Esophagus muscularis mucosa (tissue), 4 donors: ENCODE measurements around the gene HDAC4. TPM values are rescaled to one million over a fixed set of nuclear protein-coding genes. Genes with fewer than 3 reads are reported as not detected.
A peak's percentile ranks its signal among the peaks of the same experiment; 100 is the strongest.

Source experiments
- DNase-seq: peaks from one replicate; pipeline ENCODE4 v3.0.0-alpha.2; 2017; ENCODE audit errors: extremely low spot score
- H3K27ac ChIP-seq, 4 donors: fragments of 200-600 bp; sonication (generic); replicated peaks in 1 of 4; 1 replicate in 3 of 4; 2 replicates in 1 of 4; pipeline ENCODE4 v1.5.1; 2016 to 2019; ENCODE audit warnings: mild to moderate bottlenecking in 1 of 4
- H3K27me3 ChIP-seq, 4 donors: fragments of 200-600 bp; sonication (generic); one replicate each; pipeline versions ENCODE4 v1.5.1 to v1.6.0; 2016 to 2019
- H3K36me3 ChIP-seq, 4 donors: fragments of 200-600 bp; sonication (generic); one replicate each; pipeline ENCODE4 v1.5.1; 2016 to 2019
- H3K4me1 ChIP-seq, 4 donors: fragments of 200-600 bp; sonication (generic); one replicate each; pipeline ENCODE4 v1.5.1; 2016 to 2019
- H3K4me3 ChIP-seq, 4 donors: fragments of 200-600 bp; sonication (generic); 1 replicate in 2 of 4; 2 replicates in 2 of 4; pipeline ENCODE4 v1.5.1; 2016 to 2019; ENCODE audit warnings: mild to moderate bottlenecking in 4 of 4, moderate library complexity in 1 of 4
- H3K9me3 ChIP-seq, 4 donors: fragments of 200-600 bp; sonication (generic); 1 replicate in 3 of 4; 2 replicates in 1 of 4; pipeline ENCODE4 v1.5.1; 2016 to 2019
- EP300 ChIP-seq: sonication (generic); formaldehyde crosslinking; IDR thresholded peaks from one replicate; pipeline ENCODE4 v1.6.1; 2017; ENCODE audit warnings: antibody characterized with exemption
- POLR2A ChIP-seq: fragments of 450-650 bp; IDR thresholded peaks from one replicate; pipeline ENCODE4 v1.6.1; 2017; ENCODE audit warnings: antibody characterized with exemption, moderate library complexity, mild to moderate bottlenecking, low read depth
- POLR2AphosphoS5 ChIP-seq, 2 donors: sonication (generic); formaldehyde crosslinking; IDR thresholded peaks; one replicate each; pipeline ENCODE4 v1.6.1; 2017; ENCODE audit warnings: antibody characterized with exemption in 2 of 2
- WGBS: methylation state at CpG from one replicate; pipeline ENCODE4 v1.1.5; 2018; 5-methylcytosine and 5-hydroxymethylcytosine counted together
- intact Hi-C: fragments of 100-400 bp; cut with DNase I; formaldehyde crosslinking; loops from one replicate; pipeline ENCODE4 v1.15.1; 2023
- total RNA-seq, 4 donors: library from RNA; depleted of rRNA; stranded (reverse); fragments of >200 nt; gene quantifications; one replicate each; pipeline versions ENCODE4 v1.1.0 to v1.2.1, GENCODE V29; 2016
- TF ChIP-seq, protein P1 (sequence below), 3 experiments: fragments of 200-600 bp in 2 of 3; fragments of 450-650 bp in 1 of 3; sonication (generic) in 2 of 3; IDR thresholded peaks; one replicate each; pipeline ENCODE4 v1.5.1; 2017 to 2019; ENCODE audit warnings: antibody characterized with exemption in 3 of 3, mild to moderate bottlenecking in 2 of 3, moderate library complexity in 1 of 3

Gene HDAC4
- total RNA-seq, 4 donors from 2014 or later: 59.4 to 119 (median 76.1) TPM

DNA sequence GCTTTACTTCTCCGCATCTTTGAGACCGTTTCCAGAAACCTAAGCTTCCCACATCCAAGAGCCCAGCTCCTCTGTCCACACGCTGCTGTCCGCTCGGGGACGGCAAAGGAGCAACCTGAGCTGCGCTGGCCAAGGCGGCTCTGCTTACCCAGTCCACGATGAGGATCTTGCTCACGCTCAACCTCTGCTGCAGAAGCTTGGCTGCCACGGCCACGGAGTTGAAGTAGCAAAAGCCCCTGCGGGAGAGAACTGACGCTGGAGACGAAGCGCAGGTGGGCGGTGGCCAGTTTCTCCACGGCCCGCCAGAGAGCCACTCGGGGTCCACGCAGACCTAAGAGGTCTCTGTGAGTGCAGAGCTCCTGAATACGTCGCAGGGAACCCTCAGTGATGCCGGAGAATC, 316.8 kb downstream of the HDAC4 start:
- no peaks in the 10 kb centered on the region for H3K9me3 ChIP-seq
- H3K27ac ChIP-seq: no peak overlapping the region
- peaks cover 54 to 84% (median 76%) of the 10 kb centered on the region in 4 donors for H3K36me3 ChIP-seq
- no peak overlapping the region for H3K4me3 ChIP-seq
- peaks cover 0 to 12% (median 8%) of the 10 kb centered on the region in 4 donors for H3K4me1 ChIP-seq
- 96% methylated on average over 21 of the region's 24 CpGs for WGBS
- TF ChIP-seq POLR2AphosphoS5 (IDR thresholded peaks at IDR 0.05) (no peak), POLR2A (no peak), EP300 (no peak)
- TF ChIP-seq, protein P1, sequence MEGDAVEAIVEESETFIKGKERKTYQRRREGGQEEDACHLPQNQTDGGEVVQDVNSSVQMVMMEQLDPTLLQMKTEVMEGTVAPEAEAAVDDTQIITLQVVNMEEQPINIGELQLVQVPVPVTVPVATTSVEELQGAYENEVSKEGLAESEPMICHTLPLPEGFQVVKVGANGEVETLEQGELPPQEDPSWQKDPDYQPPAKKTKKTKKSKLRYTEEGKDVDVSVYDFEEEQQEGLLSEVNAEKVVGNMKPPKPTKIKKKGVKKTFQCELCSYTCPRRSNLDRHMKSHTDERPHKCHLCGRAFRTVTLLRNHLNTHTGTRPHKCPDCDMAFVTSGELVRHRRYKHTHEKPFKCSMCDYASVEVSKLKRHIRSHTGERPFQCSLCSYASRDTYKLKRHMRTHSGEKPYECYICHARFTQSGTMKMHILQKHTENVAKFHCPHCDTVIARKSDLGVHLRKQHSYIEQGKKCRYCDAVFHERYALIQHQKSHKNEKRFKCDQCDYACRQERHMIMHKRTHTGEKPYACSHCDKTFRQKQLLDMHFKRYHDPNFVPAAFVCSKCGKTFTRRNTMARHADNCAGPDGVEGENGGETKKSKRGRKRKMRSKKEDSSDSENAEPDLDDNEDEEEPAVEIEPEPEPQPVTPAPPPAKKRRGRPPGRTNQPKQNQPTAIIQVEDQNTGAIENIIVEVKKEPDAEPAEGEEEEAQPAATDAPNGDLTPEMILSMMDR (IDR thresholded peaks at IDR 0.05): no peak
- no peaks in the 10 kb centered on the region for H3K27me3 ChIP-seq
- no peak for DNase-seq
- intact Hi-C loops: no loop called here

DNA sequence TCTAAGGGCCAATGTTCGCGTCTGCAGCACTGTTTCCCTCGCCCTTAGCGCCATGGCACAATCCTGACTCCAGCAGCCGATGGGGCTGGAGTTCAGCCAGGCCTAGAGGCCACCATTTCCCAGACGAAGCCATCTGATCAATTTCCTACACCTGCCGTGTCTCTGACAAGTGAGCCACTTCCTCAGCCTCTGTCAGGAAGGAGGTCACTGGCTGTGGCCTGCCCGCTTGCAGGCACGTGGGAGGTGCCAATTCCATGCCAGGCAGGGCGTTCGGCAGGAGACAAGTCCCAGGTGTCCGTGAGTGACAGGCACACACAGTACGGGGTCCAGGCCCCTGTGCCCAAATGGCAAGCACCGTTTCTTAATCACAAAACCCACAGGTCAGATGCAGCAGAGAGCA, 318.4 kb downstream of the HDAC4 start:
- Histone ChIP-seq H3K4me3 (no peak overlapping the region), H3K27me3 (no peaks in the 10 kb centered on the region), H3K4me1 (peaks cover 0 to 12% (median 8%) of the 10 kb centered on the region in 4 donors), H3K9me3 (no peaks in the 10 kb centered on the region), H3K27ac (peak overlapping the region in 2 of 4 donors; percentile 30 to 54), H3K36me3 (peaks cover 46 to 84% (median 77%) of the 10 kb centered on the region in 4 donors)
- WGBS: 80% methylated on average over 6 of the region's 14 CpGs
- no peak for TF ChIP-seq EP300
- TF ChIP-seq, protein P1 (IDR thresholded peaks at IDR 0.05): no peak
- TF ChIP-seq POLR2AphosphoS5 (IDR thresholded peaks at IDR 0.05): no peak
- TF ChIP-seq POLR2A: no peak
- DNase-seq: no peak
- intact Hi-C loops: no loop called here

DNA sequence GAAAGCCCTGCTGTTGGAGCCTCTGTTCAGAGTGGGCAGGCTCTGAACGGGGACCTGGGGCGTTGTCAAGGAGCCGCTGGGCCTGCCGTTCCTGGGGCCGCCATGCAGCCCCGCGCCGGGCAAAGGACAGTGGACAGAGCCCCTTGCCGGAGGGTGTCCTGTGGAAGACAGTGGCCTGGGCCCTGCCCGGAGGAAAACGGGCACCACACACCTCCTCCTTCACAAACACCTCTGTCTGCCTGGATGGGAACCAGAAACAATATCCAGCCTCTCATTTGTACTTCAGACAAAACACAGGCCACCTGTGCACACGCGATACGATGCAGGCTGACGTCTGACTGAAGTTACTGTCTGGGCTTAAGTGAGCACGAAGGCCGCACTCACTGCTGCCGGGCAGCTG, 319.2 kb downstream of the HDAC4 start:
- Histone ChIP-seq H3K4me1 (peaks cover 0 to 14% (median 9%) of the 10 kb centered on the region in 4 donors), H3K36me3 (peaks cover 48 to 84% (median 77%) of the 10 kb centered on the region in 4 donors), H3K9me3 (no peaks in the 10 kb centered on the region), H3K27ac (peak overlapping the region in 2 of 4 donors; percentile 30 to 54), H3K4me3 (no peak overlapping the region), H3K27me3 (no peaks in the 10 kb centered on the region)
- intact Hi-C loops: no loop called here
- no peak for TF ChIP-seq EP300
- TF ChIP-seq, protein P1 (IDR thresholded peaks at IDR 0.05): no peak
- no peak for TF ChIP-seq POLR2A
- peak; percentile 15 to 38 for TF ChIP-seq POLR2AphosphoS5 (IDR thresholded peaks at IDR 0.05)
- DNase-seq: no peak
- WGBS: 49% methylated on average over 10 of the region's 18 CpGs

DNA sequence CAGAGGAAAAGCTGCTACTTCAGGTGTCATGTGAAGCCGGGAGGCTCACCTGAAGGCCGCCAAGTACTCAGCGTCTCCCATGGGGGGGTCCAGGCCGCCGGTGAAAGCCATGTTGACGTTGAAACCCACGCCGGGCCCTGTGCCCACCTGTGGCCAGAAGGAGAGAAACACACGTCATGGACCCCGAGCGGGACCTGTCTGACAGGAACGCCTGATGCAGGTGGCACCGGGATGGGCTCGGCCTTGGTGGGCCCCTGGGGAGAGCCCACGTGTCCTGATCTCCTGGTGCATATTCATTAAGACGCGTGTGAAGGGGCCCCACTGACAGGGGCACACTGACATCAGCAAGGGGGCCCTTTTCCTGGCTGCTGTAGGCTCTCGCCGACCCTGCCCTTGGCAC, 319.8 kb downstream of the HDAC4 start:
- intact Hi-C loops: no loop called here

More for the DNA sequence above, 319.8 kb downstream of the HDAC4 start:
- Histone ChIP-seq H3K9me3 (no peaks in the 10 kb centered on the region), H3K36me3 (peaks cover 54 to 87% (median 81%) of the 10 kb centered on the region in 4 donors), H3K4me3 (no peak overlapping the region), H3K4me1 (peaks cover 0 to 19% (median 12%) of the 10 kb centered on the region in 4 donors), H3K27me3 (no peaks in the 10 kb centered on the region), H3K27ac (peak overlapping the region in 1 of 4 donors; percentile 54)
- DNase-seq: no peak
- 87% methylated on average over 10 of the region's 19 CpGs for WGBS
- TF ChIP-seq POLR2A (no peak), EP300 (no peak), POLR2AphosphoS5 (IDR thresholded peaks at IDR 0.05) (no peak)
- TF ChIP-seq, protein P1 (IDR thresholded peaks at IDR 0.05): no peak
